HG03565 (cell line): ENCODE measurements around the gene CADM1.

Experiments
- ATAC-seq: cut with Tn5 transposase; IDR thresholded peaks from one replicate; pipeline ENCODE4 v1.9.1; 2021; ENCODE audit warnings: mild to moderate bottlenecking, moderate library complexity; ENCODE audit not compliant: unreplicated experiment

Gene CADM1

GRCh38 chr11:115325523-115325922 is 178.7 kb downstream of the CADM1 start:
- no peak for ATAC-seq

DNA sequence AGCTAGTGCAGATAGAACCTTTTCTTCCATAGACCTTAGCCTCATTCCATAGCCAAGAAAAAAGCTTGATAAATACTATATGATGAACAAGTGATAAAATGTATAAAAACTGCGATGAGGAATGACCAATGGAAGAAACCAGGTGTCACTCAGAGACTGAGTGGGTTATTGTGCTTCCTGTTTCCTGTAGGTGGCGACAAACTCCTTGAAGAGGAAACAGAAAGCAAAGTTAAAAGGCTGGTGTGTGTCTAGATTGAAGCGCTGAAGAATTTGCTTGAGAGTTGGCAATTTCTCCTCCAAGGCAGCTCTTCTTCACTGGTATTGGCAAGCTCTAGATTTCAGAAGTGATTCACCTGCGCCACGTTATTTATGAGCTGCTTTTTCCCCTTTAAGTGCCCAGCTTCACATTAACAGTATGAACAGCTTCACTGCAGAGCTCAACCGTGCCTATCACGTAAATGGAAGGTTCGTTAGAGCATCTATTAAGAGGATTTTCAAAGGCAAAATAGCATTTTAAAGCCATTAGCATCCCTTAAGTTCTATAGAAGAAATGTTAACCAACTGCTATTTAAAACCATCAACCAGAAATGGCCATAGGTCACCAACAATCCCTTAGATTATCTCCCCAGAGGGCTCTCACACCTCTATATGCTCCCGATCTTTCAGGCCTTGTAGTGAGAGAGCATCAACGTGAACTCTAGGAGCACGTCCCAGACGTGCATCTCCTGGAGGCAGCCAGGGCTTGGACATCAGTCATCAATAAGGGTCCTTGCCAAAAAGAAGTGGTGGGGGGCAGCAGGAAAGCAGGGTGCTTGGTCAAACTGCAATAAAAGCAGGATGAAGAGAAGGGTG is 179.4 kb downstream of the CADM1 start:
- ATAC-seq, result no peak

GRCh38 chr11:115322553-115323203 is 181.5 kb downstream of the CADM1 start:
- ATAC-seq, result no peak

GRCh38 chr11:115321605-115322289 is 182.5 kb downstream of the CADM1 start:
- no peak for ATAC-seq

DNA sequence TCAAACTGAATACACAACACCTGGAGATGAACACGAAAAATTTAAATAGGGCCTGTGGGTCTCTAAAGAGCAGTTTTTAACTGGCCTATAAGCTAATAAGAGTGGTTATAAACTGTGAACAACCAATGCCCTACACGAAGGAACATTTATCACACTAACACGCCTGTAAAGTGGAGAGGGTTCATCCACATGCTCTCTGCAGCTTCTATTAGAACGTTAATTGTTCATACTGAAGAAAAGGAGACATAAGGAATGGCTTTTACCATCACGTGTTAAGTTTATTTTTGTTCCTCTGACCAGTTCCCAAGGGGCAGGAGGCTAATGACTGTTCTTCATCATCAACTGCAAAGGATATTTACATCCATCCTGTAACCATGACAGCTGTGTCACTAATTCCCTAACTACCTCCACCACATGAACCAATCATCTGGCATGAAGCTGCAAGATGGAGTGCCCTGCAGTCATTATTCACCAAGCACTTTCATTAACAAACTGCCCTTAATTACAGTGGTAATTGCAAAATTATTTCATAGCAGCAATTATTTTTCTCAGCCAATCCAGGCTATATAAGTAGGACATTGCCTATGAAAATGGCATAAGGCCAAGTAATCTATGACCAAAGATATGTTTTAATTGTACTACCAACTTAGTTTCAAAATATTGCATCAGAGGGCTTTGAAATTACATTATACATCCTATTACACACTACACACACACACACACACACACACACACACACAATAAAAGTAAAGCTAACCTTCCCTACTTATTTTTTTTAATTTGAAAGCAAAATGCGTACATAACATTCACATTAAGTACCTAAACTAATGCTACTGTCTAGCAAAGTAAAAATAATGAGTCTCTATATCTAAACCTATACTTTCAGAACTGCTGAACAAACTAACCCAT is 186.7 kb downstream of the CADM1 start:
- ATAC-seq, result no peak

- no peak for ATAC-seq
These were observed 187.5 kb downstream of the CADM1 start for GRCh38 chr11:115316696-115317095.

DNA sequence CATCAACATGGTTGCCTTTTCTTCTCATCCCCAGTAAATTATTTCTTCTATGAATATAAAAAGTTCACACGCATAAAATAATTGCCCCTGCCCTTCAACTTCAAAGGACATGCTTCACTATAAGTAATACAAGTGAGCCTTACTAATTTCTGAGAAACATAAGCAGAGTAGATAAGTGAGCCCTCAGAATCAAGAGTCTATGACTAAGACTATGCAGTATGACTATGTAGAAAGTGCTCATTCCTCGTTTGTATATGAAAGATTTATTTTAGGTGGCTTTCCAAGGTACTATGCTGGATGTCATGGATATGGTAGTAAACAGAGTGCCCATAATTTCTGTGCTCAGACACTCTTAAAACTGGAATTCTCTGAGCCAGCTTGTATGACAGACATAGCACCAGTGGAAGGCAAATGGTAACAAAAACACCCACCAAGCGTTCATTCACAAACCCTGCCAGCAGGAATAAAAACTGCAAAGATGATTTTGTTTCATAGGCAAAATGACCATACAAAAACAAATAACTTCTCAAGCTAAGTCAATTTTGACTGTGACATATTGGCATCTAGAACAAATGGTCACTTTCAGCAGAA is 189.8 kb downstream of the CADM1 start:
- ATAC-seq, result no peak

DNA sequence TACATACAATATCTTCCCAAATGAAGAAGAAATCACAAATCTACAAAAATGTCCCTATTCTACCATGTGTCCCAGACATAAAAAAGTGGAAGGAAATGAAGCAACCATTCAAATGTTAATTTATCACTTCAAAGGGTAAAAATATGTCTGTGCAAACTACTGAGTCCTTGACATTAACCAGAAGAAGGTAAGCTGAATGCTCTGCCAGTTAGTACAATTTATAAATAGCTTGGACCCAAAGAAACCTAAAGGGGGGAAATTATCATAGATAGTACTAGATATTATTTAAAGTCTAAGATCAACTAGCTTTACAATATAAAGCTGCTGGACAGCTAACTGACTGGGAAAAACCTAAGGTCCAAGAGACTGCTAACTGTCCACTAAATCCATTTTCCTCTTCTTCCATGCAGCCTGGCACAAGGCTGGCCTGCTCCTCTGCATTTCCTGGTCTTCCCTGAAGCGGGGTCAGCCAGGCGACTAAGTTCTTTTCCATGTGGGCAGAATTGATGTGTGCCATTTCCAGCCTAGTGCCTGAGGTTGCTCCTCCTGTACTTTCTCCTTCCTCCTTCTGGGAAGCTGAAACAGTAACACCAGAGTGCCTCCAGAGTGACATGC is 190.9 kb downstream of the CADM1 start:
- no peak for ATAC-seq

DNA sequence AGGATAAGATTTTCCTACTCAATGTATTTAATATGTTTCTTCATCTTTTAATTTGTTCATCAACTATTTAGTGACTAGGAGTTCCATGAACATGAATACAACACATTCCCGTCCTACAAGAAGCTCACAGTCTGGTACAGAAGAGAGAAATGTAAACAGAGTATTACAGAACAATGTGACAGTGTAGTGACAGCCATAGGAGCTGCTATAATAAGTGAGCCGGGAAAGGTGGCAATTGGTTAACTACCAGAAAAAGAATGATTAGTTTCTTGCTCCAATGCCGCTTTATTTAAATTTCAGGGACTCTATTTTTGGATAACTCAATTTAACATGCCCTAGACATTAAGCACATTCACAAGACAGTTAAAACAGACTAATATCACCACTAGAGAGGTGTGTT is 192.3 kb downstream of the CADM1 start:
- no peak for ATAC-seq

GRCh38 chr11:115306689-115307088 is 197.5 kb downstream of the CADM1 start:
- ATAC-seq, result no peak

DNA sequence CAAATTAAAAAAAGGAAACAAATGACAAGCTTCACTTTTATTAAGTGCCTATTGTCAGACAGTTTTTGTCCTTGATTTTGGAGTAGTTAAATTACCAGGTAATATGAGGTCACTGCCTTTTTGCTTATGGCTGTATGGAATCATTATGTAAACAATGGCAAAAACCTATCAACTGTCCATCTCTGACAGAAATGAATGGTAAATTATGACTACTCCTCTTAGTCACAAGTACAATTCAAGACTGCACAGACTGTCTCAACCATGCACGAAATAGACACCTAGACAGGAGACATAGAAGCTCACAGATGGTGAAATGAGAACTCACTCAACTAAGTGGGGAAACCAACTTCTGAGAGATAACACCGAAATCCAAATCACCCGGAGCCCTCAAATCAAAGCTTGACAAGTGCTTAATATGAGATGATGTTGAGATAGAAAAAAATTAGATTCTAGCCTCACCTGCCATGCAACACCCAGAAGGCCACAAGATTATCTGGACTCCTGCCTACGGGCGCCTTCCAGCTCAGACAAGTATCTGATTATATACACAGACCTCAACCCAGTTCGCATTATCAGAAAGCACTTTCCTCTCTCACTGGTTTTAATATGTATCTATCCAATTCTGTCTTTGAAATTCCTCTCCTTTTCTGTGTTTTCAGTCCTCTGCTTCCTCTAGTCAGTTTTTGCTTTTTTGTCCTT is 199.3 kb downstream of the CADM1 start:
- no peak for ATAC-seq

GRCh38 chr11:115303929-115304531 is 200.2 kb downstream of the CADM1 start:
- no peak for ATAC-seq

DNA sequence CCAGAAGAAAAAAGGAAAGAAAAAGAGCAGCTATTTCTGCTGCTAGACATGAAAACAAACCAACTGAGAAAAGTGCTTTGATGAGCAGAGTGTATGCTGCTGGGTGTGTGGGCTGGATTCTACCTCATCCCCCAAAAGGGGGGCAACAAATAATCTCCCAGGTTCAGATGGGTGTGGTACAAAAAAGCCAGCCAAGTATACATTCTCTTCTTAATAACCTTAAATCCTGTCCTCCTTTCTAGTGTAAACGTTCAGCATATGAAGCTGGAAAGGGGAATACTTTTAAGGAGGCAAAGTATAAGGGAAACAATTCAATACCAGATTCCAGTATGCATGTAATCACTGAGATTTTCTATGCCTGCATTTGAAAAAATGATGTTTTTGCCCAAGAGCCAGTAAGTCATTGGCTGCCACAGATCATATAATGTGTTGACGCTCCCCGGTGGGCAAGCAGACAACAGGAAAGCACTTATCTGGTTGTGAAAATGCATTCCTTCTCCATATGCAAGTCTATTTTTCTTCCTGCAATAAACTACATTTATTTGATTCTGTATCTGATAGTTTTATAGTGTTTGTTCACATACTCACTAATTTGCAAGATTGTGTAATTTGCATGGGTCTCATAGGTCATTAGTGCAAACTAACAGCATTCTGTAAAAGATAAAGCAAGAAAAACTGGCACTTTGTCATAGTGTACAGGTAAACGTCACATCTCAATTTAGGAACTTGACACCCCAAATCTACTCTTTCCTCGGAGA is 201.1 kb downstream of the CADM1 start:
- no peak for ATAC-seq

GRCh38 chr11:115300660-115301428 is 203.4 kb downstream of the CADM1 start:
- no peak for ATAC-seq

- no peak for ATAC-seq
These were observed 205.8 kb downstream of the CADM1 start for GRCh38 chr11:115298300-115299012.

GRCh38 chr11:115297330-115297729 is 206.9 kb downstream of the CADM1 start:
- no peak for ATAC-seq

- ATAC-seq, result no peak
These were observed 212.9 kb downstream of the CADM1 start for GRCh38 chr11:115291325-115291724.
